H4 (cell line): Measurements from ENCODE around the gene GTPBP4. TPM values are rescaled to one million over a fixed set of nuclear protein-coding genes. Genes with fewer than 3 reads are reported as not detected.

Experiments
- DNase-seq: peaks from one replicate; pipeline ENCODE4 v3.0.0-alpha.2; 2015; ENCODE audit warnings: low spot score
- total RNA-seq: library from RNA; depleted of rRNA; stranded (reverse); fragments of >200 nt; shearing (Covaris generic); gene quantifications from 2 replicates; pipeline ENCODE4 v1.2.3, GENCODE V29; 2014

GTPBP4 gene
- total RNA-seq, 1 experiment from 2014 or later, result 28.8 TPM

- DNase-seq, result no peak
Observed at GRCh38 chr10:966466-967235, 21.6 kb upstream of the GTPBP4 start.

GRCh38 chr10:968546-969199 lies 19.6 kb upstream of the GTPBP4 start:
- DNase-seq, result no peak

- no peak for DNase-seq
Observed at GRCh38 chr10:969473-970150, 18.6 kb upstream of the GTPBP4 start.

GRCh38 chr10:970311-971149 lies 17.7 kb upstream of the GTPBP4 start:
- no peak for DNase-seq

- no peak for DNase-seq
Observed at GRCh38 chr10:971150-971542, 17.1 kb upstream of the GTPBP4 start.

- no peak for DNase-seq
Observed at GRCh38 chr10:971613-972012, 16.6 kb upstream of the GTPBP4 start.

GRCh38 chr10:972763-973162 lies 15.5 kb upstream of the GTPBP4 start:
- no peak for DNase-seq

- DNase-seq, result no peak
Observed at GRCh38 chr10:974038-974784, 14.0 kb upstream of the GTPBP4 start.

- DNase-seq, result no peak
Observed at GRCh38 chr10:974785-975074, 13.5 kb upstream of the GTPBP4 start.

GRCh38 chr10:976316-976715 lies 11.9 kb upstream of the GTPBP4 start:
- no peak for DNase-seq

GRCh38 chr10:978826-979421 lies 9.3 kb upstream of the GTPBP4 start:
- no peak for DNase-seq

GRCh38 chr10:980468-981093 lies 7.7 kb upstream of the GTPBP4 start:
- no peak for DNase-seq

GRCh38 chr10:983401-983800 lies 4.8 kb upstream of the GTPBP4 start:
- DNase-seq, result no peak

- no peak for DNase-seq
Observed at GRCh38 chr10:983971-984655, 4.1 kb upstream of the GTPBP4 start.

GRCh38 chr10:985361-985760 lies 2.9 kb upstream of the GTPBP4 start:
- no peak for DNase-seq

GRCh38 chr10:986137-986825 lies 2.0 kb upstream of the GTPBP4 start:
- DNase-seq, result no peak

GRCh38 chr10:986881-987619 lies 1.2 kb upstream of the GTPBP4 start:
- DNase-seq, result no peak

- no peak for DNase-seq
Observed at GRCh38 chr10:987620-987869, 689 bp upstream of the GTPBP4 start.
